Spleen (tissue), 7 donors: Measurements from ENCODE around the gene SPG7.
A peak's percentile ranks its signal among the peaks of the same experiment; 100 is the strongest.

Source experiments
- CTCF ChIP-seq, 11 experiments: fragments of 200-600 bp in 7 of 11; fragments of 450-650 bp in 4 of 11; sonication (generic) in 4 of 11; IDR thresholded peaks in 8 of 11; conservative IDR thresholded peaks in 3 of 11; 1 replicate in 7 of 11; 2 replicates in 4 of 11; pipeline versions ENCODE4 v1.4.0 to v1.8.0; 2016 to 2021; ENCODE audit warnings: antibody characterized with exemption in 11 of 11, inconsistent platforms in 4 of 11, mild to moderate bottlenecking in 1 of 11
- POLR2A ChIP-seq, 3 donors: fragments of 450-650 bp; IDR thresholded peaks; one replicate each; pipeline ENCODE4 v1.5.1; 2017; ENCODE audit warnings: antibody characterized with exemption in 3 of 3, mild to moderate bottlenecking in 1 of 3
- POLR2AphosphoS5 ChIP-seq, 3 donors: sonication (generic); formaldehyde crosslinking; IDR thresholded peaks; one replicate each; pipeline ENCODE4 v1.5.1; 2017; ENCODE audit warnings: antibody characterized with exemption in 3 of 3
- donor health status: DM: no; HTN: no; CAD: no; lungs with moderate emphysema.
- donor health status: DM: no; HTN: no; CAD: no.
- donor health status: DM: no; HTN: no; CAD: no.

GRCh38 chr16:89599451-89599858, 91.3 kb downstream of the SPG7 start:
- TF ChIP-seq POLR2A (IDR thresholded peaks at IDR 0.05) (no peak), POLR2AphosphoS5 (IDR thresholded peaks at IDR 0.05) (no peak), CTCF (IDR thresholded peaks at IDR 0.05 in 8 of 11, conservative IDR thresholded peaks at IDR 0.05 in 3 of 11) (peak in 2 of 11 experiments; percentile 7 to 18)
